Measurements from ENCODE around the gene NCKAP5.

Gene NCKAP5

DNA sequence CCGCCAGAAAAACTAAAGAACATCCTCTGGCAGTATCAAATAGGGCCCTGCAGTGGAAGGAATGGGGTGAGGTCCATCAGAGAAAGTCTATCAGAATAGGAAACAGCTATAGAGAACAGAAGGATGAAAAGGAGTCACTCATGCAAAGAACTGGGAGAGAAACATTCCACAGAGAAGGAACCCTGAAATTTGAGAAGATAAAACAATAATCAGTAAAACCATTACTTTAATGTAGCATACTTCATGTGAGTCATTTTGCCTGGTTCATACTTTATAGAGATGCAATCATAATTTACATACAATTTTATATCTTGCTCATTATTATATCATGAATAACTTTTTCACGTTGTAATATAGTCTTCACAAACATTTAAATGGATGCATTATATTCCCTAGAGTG, 402.2 kb downstream of the NCKAP5 start:
- POLR2A ChIA-PET, result no interaction called here
- TF ChIP-seq, protein P1, sequence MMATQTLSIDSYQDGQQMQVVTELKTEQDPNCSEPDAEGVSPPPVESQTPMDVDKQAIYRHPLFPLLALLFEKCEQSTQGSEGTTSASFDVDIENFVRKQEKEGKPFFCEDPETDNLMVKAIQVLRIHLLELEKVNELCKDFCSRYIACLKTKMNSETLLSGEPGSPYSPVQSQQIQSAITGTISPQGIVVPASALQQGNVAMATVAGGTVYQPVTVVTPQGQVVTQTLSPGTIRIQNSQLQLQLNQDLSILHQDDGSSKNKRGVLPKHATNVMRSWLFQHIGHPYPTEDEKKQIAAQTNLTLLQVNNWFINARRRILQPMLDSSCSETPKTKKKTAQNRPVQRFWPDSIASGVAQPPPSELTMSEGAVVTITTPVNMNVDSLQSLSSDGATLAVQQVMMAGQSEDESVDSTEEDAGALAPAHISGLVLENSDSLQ (IDR thresholded peaks at IDR 0.05), result no peak
- no peak for TF ChIP-seq HDGF (IDR thresholded peaks at IDR 0.05; ENCODE audit: borderline replicate concordance)
- TF ChIP-seq FOXA1 (IDR thresholded peaks at IDR 0.05), result no peak
- no peak for TF ChIP-seq SP1 (IDR thresholded peaks at IDR 0.05)
- TF ChIP-seq SUZ12 (IDR thresholded peaks at IDR 0.05), result no peak
- no peak for TF ChIP-seq ARNT (IDR thresholded peaks at IDR 0.05)
- CTCF ChIA-PET, result interaction anchor here (0.6 kb wide), 1 partner anchor 11 kb away, joined by 3 read pairs; no protein-coding TSS in a partner anchor
- no peak for DNase-seq (ENCODE audit: extremely low spot score)

DNA sequence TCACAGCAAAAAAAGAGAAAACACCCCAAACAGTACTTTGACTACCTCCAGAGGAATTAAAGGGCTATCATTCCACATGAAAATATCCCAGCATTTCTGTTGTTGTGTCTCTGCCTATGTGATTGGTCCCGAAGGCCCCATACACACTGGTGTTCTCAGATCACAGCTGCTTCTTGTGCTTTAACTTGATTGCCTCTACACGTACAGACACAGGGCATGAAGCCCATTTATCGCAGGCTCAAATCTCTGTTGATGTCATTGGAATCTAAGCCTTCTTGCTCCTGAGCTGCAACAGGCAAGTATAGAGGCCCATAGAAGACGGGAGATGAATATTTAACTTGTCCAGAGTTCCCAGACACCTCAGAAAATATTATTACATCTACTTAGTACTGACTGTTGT, 405.2 kb downstream of the NCKAP5 start:
- TF ChIP-seq BHLHE40 (IDR thresholded peaks at IDR 0.05; ENCODE audit: borderline replicate concordance) (no peak), SUZ12 (IDR thresholded peaks at IDR 0.05) (no peak)
- CTCF ChIA-PET, result no interaction called here
- DNase-seq (ENCODE audit: extremely low spot score), result no peak
- POLR2A ChIA-PET, result no interaction called here

DNA sequence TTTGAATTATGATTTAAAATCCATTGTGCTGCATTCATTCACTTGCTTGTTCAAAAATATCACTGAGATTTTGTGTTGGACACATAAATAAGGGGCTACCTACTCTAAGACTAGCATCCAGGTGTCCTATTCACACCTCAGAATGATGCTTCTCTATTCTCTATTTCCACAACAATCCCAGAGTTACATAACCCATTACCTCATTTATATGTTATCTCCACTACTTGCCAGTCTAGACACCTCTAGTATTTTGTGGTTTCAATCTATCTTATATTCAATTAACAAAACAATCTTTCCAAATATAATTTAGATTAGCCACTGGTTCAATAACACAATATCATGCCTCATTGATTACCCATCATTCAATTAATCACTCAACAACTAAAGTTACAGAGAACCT, 409.8 kb downstream of the NCKAP5 start:
- ChIA-PET POLR2A (no interaction called here), CTCF (no interaction called here)
- TF ChIP-seq BHLHE40 (IDR thresholded peaks at IDR 0.05; ENCODE audit: borderline replicate concordance), result no peak
- DNase-seq (ENCODE audit: extremely low spot score), result no peak

DNA sequence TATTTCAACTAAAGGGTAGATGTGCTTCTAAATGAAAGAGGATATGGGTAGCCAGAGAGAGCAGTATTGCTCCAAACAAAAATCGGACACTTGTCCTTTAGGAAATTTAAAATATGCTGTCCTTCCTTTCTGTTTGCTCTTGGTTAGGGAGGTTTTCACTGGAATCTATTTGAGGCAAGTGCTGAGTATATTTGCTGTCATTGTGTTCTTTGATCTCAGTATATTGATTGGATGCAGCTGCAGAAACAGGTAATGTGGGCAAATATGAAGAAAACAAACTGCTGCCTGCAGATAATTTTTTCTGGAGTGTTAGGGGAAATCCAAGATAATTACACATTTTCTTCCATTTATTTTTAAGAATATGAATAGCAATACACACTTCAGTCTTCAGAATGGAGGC, 410.2 kb downstream of the NCKAP5 start:
- CTCF ChIA-PET, result no interaction called here
- DNase-seq (ENCODE audit: extremely low spot score), result no peak
- POLR2A ChIA-PET, result no interaction called here
- TF ChIP-seq ZNF384 (IDR thresholded peaks at IDR 0.05), result no peak
- no peak for TF ChIP-seq BHLHE40 (IDR thresholded peaks at IDR 0.05; ENCODE audit: borderline replicate concordance)
- TF ChIP-seq TARDBP (IDR thresholded peaks at IDR 0.05), result no peak
- TF ChIP-seq FOXK2 (IDR thresholded peaks at IDR 0.05), result no peak
- TF ChIP-seq ARNT (IDR thresholded peaks at IDR 0.05), result no peak
- TF ChIP-seq SP1 (IDR thresholded peaks at IDR 0.05), result no peak
- no peak for TF ChIP-seq HDGF (IDR thresholded peaks at IDR 0.05; ENCODE audit: borderline replicate concordance)
- no peak for TF ChIP-seq L3MBTL2 (conservative IDR thresholded peaks at IDR 0.05)
- TF ChIP-seq CTBP1 (IDR thresholded peaks at IDR 0.05; ENCODE audit: borderline replicate concordance), result no peak
- TF ChIP-seq LEF1 (IDR thresholded peaks at IDR 0.05; ENCODE audit: borderline replicate concordance), result no peak
- TF ChIP-seq FOXM1 (IDR thresholded peaks at IDR 0.05; ENCODE audit: borderline replicate concordance), result no peak
- no peak for TF ChIP-seq SUZ12 (IDR thresholded peaks at IDR 0.05)
- TF ChIP-seq NFRKB (IDR thresholded peaks at IDR 0.05), result no peak
- TF ChIP-seq, protein P1 (IDR thresholded peaks at IDR 0.05), result no peak

DNA sequence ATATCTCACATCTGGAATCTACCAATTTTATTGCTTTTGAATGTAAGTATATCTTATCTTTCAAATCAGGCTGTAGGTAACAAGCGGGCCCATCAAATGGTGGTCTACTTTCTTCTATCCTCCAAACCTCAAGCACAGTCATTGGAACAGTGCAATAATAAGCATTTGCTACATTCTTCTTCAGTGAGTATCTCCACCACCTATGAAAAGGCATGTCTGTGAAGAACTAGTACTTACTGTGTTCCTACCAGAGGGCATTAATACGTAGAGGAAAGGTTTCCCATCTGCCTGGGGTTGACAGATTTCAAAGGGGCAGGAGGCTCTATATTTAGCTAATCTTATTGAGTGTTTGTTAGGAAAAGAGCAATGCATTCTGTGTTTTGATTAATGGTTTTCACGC, 411.1 kb downstream of the NCKAP5 start:
- TF ChIP-seq, protein P1 (IDR thresholded peaks at IDR 0.05), result no peak
- TF ChIP-seq CTBP1 (IDR thresholded peaks at IDR 0.05; ENCODE audit: borderline replicate concordance), result no peak
- no peak for DNase-seq (ENCODE audit: extremely low spot score)
- CTCF ChIA-PET, result no interaction called here
- POLR2A ChIA-PET, result interaction anchor here (0.7 kb wide), 1 partner anchor 247 kb away, joined by 3 read pairs; no protein-coding TSS in a partner anchor

DNA sequence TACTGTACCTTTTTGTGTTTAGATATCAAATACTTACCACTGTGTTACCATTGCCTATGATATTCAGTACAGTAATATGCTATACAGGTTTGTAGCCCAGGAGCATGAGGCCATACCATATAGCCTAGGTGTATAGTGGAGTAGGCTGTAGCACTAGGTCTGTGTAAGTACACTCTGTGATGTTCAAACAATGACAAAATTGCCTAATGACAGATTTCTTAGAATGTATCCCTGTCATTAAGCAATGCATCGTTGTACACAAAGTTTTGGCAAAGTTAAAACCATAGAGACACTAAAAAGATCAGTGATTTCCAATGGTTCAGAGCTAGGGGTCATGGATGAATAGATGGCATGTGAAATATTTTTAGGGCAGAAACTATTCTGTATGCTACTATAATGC, 415.5 kb downstream of the NCKAP5 start:
- POLR2A ChIA-PET, result no interaction called here
- CTCF ChIA-PET, result no interaction called here
- no peak for DNase-seq (ENCODE audit: extremely low spot score)
- TF ChIP-seq SUZ12 (IDR thresholded peaks at IDR 0.05) (no peak), LEF1 (IDR thresholded peaks at IDR 0.05; ENCODE audit: borderline replicate concordance) (no peak), BHLHE40 (IDR thresholded peaks at IDR 0.05; ENCODE audit: borderline replicate concordance) (no peak), FOXA1 (IDR thresholded peaks at IDR 0.05) (no peak), NFRKB (IDR thresholded peaks at IDR 0.05) (no peak), ARNT (IDR thresholded peaks at IDR 0.05) (no peak), HDGF (IDR thresholded peaks at IDR 0.05; ENCODE audit: borderline replicate concordance) (no peak), ELF4 (IDR thresholded peaks at IDR 0.05) (no peak), SP1 (IDR thresholded peaks at IDR 0.05) (no peak)

DNA sequence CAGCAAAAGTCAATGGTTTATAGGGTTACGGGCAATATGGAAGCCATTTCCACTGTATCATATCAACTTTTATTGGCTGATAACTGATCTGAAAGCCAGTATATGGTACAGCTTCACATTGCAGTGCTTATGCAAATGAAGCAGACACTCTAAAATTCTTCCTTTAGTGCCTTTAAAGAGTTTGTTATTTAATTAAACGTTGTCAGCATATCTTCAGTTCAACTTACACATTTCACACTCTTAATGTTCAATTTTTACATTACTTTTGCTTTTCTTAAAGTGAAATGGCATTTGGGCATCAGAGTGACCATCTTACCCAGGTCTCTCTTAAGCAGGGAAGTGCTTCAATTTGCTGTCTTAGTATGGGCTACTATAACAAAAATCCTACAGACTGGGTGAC, 420.1 kb downstream of the NCKAP5 start:
- no peak for DNase-seq (ENCODE audit: extremely low spot score)
- ChIA-PET POLR2A (no interaction called here), CTCF (no interaction called here)
- TF ChIP-seq ELF4 (IDR thresholded peaks at IDR 0.05) (no peak), FOXM1 (IDR thresholded peaks at IDR 0.05; ENCODE audit: borderline replicate concordance) (no peak), L3MBTL2 (conservative IDR thresholded peaks at IDR 0.05) (no peak), ZNF384 (IDR thresholded peaks at IDR 0.05) (no peak)

DNA sequence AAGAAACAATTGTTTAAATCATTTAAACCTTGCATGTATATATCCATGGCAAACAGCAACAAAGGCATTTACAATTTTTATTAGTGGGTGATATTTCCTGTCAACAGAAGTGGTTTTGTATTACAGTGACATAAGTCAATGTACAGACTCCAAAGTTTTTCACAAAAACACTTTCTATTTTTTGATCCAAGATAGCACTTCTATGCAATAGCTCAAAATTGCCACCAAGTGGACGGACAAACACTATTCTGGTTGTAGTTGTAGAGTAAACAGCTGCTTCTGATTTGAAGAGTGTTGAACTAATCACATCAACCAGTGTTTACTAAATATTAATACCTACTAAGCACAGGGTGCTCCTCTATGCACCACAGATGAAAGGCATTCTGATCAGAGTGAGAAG, 421.4 kb downstream of the NCKAP5 start:
- POLR2A ChIA-PET, result no interaction called here
- TF ChIP-seq L3MBTL2 (conservative IDR thresholded peaks at IDR 0.05) (no peak), CTBP1 (IDR thresholded peaks at IDR 0.05; ENCODE audit: borderline replicate concordance) (no peak), ARNT (IDR thresholded peaks at IDR 0.05) (no peak), TARDBP (IDR thresholded peaks at IDR 0.05) (no peak), FOXA1 (IDR thresholded peaks at IDR 0.05) (no peak), SUZ12 (IDR thresholded peaks at IDR 0.05) (no peak), FOXM1 (IDR thresholded peaks at IDR 0.05; ENCODE audit: borderline replicate concordance) (no peak), NFRKB (IDR thresholded peaks at IDR 0.05) (no peak), HDGF (IDR thresholded peaks at IDR 0.05; ENCODE audit: borderline replicate concordance) (no peak)
- TF ChIP-seq, protein P1 (IDR thresholded peaks at IDR 0.05), result no peak
- DNase-seq (ENCODE audit: extremely low spot score), result no peak
- CTCF ChIA-PET, result interaction anchor here (0.6 kb wide), 1 partner anchor 633 kb away, joined by 3 read pairs; no protein-coding TSS in a partner anchor

Data from HEK293T (cell line).